HG02852 (cell line): ENCODE results near the gene PDE3B.
A peak's percentile ranks its signal among the peaks of the same experiment; 100 is the strongest.
"Not testable (repeated sequence)": the region's sequence is repeated elsewhere in the genome, so short reads cannot be mapped to it uniquely, and the experiment has no call there.

Experiments
- ATAC-seq: cut with Tn5 transposase; IDR thresholded peaks from one replicate; pipeline ENCODE4 v1.9.1; 2021; ENCODE audit warnings: mild to moderate bottlenecking, moderate library complexity; ENCODE audit not compliant: unreplicated experiment

The PDE3B gene

GRCh38 chr11:14643697-14644225, at the start of gene PDE3B:
PDE3B (plus strand) TSS chr11:14643804; CDS start chr11:14644076, 272 bp downstream.
- peak; percentile 68 for ATAC-seq

- ATAC-seq: not testable (repeated sequence)
Measured at GRCh38 chr11:14595261-14595660, 48.3 kb upstream of the PDE3B start.

DNA sequence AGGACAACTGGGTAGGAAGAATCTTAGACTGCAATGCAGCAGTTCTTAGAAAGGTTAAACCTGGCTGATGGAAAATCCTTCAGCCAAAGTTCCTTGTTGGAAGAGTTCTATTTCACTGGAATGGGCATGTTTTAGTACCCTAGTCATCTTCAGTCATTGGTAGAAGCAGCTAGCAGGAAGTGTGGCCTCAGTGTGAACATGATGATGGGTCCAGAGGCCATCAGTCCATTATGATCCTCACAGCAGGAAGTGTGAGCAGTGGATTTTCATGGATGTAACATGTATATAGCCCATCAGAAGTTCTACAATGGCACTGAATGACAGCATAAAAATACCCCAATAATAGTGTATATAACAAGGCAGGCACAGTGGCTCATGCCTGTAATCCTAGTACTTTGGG, 35.9 kb upstream of the PDE3B start:
- ATAC-seq: no peak

DNA sequence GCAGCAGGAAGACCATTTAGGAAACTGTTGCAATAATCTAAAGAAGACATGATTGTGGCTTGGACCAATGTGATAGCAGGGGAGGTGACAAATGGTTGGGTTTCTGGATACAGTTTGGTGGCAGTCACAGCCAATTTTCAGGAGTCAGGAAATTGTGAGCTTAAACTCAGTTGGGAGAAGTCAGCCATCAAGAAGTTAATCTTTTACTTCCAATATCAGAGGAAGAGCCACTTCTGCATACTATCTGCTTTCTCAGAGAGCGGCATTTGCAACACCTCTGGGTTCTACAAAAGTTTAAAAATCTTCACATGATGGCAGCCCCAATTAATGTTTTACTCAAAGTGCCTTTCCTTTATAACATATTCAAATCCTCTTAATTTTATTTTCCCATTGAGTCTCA, 33.7 kb upstream of the PDE3B start:
- ATAC-seq: no peak

DNA sequence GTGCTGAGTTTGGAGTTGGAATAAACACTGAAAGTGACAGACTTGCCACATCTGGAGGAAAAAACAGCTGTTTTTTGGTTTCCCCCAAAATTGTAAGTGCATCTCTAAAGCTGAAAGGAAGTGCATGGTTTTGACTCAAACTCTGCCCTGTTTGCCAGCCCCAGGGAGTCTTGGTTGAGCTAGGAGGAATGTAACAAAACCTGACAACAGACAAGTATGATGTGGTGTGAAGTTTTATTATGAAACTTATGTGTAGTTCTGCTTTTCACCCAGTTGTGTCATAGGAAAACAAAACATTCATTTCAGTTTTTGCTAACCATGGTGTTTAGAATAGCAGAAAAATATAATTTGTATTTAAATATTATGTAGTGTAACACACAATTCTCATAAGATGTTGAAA, 31.7 kb upstream of the PDE3B start:
- no peak for ATAC-seq

DNA sequence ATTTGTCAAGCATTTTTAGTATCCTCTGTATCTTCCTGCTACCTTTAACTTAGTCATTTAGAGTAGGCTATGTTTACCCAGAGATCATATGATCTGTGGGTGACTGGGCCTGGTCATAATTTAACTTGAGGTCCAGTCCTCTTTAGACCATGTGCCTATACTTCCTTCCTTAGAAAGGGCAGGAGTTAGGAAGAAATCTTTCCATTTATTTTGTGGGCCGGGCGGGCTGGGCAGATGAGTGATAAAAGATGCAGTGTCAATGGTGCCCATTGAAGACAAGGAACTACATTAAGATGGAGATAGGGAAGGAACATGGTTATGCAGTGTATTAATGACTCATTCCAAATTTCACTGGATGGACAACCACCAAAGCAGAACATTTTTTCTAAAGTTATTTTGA, 30.9 kb upstream of the PDE3B start:
- ATAC-seq: no peak

GRCh38 chr11:14614091-14614622, 29.4 kb upstream of the PDE3B start:
- no peak for ATAC-seq

DNA sequence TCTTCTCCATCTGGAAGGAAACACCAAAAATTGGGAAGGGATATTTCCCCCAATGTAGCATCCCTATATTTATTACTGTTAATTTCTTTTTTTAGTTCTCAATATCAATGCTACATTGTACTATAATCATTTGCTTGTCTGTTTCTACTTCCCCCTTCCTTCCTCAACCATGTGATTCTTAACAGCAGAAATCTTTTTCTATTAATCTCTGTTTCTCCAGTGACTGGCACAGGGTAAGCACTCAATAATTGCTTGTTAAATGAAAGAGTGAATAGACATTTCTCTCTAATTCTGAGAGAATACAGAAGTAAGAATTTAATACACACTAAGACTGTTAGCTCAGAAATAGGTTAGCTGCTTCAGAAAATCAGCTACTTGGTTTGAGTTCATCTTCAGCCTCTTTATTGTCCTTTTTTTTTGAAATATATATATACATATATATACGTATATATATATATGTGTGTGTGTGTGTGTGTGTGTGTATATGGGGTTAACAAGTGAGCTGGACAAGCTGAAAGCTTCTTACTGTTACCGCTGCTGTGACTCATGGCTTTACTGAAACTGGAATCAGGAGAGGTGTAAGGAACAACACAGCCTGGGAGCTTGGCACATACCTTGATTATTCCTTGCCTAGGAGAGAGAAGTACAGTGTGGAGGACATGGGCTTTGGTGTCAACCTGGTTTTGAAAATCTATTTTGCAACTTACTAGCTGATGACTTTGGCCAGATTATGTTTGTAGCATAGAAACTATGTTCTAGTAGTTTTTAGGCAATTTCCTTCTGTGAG, 26.2 kb upstream of the PDE3B start:
- ATAC-seq: no peak

GRCh38 chr11:14618060-14618459, 25.5 kb upstream of the PDE3B start:
- no peak for ATAC-seq

DNA sequence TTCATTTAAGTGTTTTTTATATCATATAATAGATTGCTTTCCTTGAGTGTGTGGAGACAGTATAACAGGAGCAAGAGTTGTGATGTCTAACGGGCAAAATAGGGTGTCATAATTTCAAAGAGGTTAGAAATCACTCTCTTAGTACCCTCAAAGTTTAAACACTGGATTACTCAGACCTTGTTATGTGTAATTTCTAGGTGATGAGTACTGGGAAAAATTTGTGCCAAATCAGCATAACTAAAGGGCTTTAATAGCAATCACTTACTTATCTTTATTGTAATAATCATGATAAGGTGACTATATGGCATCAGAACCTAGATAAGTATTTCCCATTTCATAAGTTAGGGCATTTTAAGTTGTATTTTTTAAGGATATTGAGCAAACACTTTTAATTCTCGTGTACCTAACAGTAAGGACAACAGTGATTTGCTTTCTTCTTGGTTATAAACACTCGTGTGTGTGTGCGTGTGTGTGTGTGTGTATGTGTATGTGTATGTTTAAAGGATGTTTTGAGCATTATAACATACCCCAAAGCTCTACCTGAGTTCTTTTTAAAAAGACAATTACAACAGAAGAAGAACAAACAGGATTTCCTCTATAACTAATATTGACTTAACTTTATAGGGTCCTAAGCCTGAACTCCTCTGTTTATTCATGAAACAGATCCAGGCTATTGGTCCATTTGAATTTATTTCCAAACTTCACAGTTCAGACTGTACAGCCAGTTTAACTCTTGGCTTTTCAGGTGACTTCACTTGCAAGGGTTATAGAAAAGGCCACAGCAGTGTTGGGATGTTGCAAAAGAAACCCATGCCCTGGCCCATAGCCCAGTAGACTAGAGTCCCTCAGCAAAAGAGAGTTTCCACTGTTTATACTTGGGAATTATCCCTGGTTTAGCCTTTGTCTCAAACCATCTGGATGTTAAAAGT, 23.7 kb upstream of the PDE3B start:
- ATAC-seq: no peak

DNA sequence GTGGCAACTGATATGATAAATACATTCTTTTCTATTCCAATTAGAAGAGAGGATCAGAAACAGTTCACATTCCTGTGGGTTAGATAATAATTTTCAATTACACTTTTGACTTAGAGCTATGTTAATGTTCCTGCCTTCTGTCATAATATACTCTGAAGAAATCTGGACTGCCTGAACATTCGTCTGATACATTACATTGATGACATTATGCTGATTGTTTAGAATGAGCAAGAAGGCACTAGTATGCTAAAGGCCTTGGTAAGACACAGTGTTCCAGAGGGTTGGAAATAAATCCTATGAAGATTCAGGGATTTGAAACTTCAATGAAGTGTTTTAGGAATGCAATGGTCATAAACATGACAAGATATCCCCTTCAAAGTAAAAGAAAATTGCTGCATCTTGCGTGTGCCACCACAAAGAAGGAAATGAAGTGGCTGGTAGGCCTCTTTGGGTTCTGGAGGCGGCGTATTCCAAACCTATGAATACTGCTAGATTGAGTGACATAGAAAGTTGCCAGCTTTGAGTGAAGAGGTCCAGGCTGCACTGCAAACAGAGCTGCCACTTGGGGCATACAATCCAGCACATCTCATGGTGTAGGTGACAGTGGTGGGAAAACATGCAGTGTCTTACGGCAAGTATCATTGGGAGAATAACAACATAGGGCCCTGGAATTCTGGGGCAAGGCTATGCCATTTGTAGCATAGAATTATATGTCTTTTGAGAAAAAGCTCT, 21.2 kb upstream of the PDE3B start:
- ATAC-seq: no peak

DNA sequence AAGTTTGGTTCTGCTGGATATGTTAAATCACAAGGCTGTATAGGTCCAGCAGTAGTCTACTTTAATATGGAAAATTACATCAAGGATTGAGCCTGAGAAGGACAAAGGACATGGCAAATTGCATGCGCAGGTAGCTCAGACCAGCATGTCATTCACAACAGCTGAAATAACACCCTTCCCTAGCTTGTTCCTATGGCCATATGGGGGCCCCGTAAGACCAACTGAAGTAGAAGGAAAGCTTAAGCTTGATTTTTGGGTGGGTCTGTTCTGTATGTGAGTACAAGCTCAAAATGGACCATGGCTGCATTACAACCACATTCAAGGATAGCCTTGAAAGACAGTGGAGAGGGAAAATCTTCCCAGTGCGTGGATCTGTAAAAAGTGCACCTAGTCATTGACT, 20.6 kb upstream of the PDE3B start:
- ATAC-seq: no peak

DNA sequence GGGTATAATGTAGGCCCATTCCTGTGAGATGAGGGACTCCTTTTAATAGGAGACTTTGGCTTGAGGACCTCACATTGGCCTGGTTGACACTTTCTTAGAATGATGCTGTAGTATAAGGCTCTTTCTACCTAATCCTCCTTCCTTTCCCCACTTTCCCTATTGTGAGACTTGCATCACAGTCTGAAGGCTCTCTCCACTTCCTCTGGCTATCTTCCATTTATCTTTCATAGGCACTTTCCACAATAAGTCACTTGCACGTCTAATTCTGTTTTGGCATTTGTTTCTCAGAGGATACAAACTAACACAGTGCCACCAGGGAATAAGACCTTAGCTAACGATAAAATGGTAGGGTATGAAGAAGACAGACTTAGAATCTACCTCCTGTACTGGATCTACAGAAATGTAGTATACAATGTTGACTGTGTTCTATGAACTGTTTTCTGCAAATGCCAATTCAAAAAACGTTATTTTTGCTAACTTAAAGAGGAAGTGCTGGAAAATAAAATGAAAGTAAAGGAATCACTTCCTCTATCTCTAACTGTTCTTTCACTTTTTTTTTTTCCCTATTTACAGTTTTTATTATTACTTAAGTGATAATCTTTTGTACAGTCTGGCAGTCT, 17.9 kb upstream of the PDE3B start:
- ATAC-seq: no peak

- ATAC-seq: no peak
Measured at GRCh38 chr11:14626650-14627049, 17.0 kb upstream of the PDE3B start.

GRCh38 chr11:14633506-14634224, 9.9 kb upstream of the PDE3B start:
- ATAC-seq: not testable (repeated sequence)

GRCh38 chr11:14634813-14635212, 8.8 kb upstream of the PDE3B start:
- no peak for ATAC-seq

- no peak for ATAC-seq
Measured at GRCh38 chr11:14635546-14635945, 8.1 kb upstream of the PDE3B start.

GRCh38 chr11:14636119-14636518, 7.5 kb upstream of the PDE3B start:
- no peak for ATAC-seq

DNA sequence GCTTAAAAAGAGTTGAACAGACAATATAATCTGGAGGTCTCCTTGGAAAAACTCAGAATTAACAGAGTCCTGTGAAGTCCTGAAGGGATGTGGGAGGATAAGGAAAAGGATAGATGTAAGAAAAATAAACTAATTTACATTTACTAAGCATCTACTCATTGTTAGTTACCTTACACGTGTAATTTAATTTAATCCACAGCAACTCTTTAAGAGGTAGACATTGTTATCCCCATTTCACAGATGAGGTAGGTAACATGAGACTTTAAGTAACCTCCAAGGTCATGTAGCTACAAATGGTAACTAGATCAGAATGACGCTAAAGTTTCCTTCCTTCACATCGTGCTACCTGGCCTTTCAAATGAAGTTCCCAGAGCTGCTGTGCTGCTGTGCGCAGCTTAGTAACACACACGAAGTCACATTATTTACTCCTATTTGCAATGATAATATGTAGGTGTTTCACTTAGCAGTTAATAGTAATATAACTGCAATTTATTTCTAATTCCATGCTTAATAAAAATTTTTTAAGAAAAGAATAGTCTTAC, 5.7 kb upstream of the PDE3B start:
- ATAC-seq: no peak
